HG02588 (cell line): Measurements from ENCODE around the gene CAB39.
"Not testable (repeated sequence)": the region's sequence is repeated elsewhere in the genome, so short reads cannot be mapped to it uniquely, and the experiment has no call there.

ENCODE experiments used
- ATAC-seq: cut with Tn5 transposase; IDR thresholded peaks from one replicate; pipeline ENCODE4 v1.9.1; 2021; ENCODE audit warnings: mild to moderate bottlenecking, moderate library complexity; ENCODE audit not compliant: unreplicated experiment

Gene CAB39

DNA sequence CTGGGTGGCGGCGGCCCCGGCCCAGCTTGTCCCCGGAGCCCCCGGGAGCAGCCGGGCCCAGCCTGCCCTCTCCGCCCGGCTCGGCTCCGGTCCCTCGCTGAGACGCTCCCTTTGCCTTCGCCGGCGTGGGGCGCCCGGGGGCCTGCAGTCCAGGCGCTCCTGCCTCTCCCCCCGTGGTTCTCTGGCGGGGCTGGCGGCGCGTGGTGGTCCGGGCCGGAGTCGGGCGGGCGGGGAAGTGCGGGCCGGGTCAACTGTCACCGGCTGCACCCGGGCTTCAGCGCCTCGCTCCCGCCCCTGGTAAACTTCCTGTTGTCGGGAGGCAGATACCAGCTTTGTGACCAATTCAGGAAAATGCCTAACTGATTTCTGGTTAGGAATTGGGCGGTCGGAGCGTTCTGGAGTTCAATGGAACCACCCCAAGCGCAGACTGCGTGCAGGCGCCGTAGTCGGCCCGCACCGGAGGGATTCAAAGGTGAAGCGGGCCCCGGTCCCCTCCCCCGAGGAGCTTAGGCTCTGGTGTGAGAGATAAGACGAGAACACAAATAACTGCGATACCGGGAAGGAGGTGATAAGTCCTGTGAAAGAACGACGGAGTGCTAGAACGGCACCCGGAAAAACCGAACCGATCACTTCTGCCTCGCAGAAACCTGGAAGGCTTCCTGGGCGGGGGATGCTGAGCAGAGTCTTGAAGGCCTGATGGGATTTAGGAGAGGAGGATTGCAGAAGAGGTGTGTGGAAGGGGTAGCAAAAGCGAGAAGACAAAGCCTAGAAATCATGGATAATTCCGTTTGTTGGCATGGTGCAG, 891 bp downstream of the CAB39 start:
- no peak for ATAC-seq

DNA sequence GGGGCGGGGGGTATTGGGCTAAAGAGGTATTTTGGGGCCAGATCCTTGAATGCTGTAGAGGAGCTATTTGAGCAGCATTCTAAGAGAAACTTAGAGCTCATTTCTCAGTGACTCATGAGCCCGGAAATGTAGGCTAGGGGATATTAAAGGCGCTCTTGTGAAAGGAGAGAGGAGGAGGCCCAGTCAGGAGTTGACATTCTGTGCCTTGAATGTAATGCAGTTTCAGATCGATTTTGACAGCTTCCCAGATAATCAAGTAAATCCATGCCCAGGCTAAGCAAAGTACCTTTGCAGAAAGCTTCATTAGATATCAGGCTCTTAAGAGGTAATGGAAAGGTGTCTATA, 1.5 kb downstream of the CAB39 start:
- no peak for ATAC-seq

- no peak for ATAC-seq
Observed at GRCh38 chr2:230715201-230715600, 2.6 kb downstream of the CAB39 start.

- no peak for ATAC-seq
Observed at GRCh38 chr2:230716588-230716987, 3.9 kb downstream of the CAB39 start.

DNA sequence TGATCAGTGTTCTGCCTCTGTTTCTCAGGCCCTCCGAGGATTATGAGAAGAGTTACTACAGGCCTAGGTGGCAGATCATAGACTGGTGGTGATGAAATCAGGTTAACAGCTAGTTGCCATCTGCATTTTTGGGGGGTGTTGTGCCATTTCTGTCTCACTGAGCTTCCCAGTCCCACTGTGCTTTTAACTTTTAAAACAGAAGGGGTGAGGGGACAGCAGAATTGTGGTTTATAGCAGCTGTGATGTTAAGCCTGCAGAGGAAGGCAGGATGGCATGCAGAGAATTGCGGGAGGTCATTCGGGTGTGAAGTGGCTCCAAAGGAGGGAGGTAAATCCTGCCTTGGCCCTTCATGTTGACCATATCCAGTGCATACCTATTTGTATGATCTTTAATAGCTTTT, 5.0 kb downstream of the CAB39 start:
- no peak for ATAC-seq

DNA sequence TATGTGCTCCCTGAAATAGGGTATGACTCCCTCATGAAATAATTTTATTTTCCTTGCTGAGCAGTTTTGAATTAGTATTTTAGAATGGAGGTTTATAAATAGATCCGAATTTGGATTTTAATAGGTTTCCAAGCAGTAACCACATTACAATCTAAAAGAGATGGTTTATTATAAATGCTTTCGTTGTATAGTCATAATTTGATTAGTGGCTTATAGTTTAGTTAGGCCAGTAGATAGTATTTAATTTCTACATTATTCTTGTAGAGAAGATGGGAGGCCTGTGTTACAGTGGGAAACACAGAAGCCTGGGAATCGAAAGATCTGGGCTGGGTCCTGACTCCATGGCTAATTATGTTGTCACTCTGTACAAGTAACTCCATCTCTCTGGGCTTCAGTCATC, 6.7 kb downstream of the CAB39 start:
- no peak for ATAC-seq

DNA sequence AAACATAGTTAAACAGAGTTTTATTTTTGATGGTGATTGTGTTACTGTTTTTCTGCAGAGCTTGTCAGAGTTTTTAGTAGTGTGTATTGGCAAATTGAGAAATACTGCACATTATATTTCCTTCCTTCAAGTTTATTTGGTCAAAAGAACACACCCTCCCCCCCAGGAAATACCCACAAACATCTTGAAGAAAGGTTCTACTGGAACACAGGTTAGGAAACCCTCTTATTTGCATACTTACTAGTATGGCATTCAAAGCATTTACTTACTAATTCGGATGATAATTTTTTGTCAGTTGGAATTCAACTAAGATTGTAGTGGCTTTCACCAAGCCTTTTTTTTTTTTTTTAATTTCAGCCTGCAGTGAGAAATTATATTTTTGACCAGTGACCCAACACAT, 9.1 kb downstream of the CAB39 start:
- peak; percentile 47 for ATAC-seq

GRCh38 chr2:230722207-230722885, 9.7 kb downstream of the CAB39 start:
- no peak for ATAC-seq

DNA sequence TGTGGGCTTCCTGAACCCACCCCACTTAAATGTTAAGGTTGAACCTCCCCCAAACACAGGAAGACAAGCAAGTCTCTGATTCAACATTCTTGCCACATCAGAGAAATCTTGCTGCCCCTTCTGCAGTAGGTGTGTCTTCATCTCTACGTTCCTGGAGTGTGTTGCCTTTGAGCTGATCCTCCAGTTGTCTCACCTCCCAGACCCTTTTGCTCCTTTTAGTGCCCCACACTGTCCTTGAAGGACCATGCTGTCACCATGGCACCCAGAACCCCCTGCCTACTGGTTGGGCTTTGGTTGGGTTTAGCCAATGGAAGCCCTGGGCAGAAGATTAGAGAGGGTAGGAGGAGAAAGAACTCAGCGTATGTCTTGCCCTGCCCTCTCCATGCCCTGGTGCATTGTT, 10.7 kb downstream of the CAB39 start:
- ATAC-seq: no peak

DNA sequence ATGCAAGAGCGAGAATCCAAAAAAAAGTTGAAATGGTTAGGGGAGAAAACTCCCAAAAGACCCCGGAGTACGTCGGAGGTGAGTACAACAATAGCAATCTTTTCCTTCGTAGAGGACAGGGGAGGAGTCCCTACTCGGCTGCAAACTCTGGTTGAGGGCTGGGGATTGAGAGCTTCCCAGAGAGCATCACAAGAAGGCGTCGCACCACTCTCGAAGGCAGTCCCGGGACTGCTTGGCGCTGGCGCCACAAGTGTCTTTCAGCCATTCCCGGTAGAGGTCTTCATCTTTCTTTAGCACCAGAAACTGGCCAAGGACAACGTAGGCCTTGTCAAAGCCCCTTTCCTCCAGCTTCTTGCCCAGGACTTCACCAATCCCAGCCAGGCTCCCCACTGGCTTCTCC, 12.3 kb downstream of the CAB39 start:
- not testable (repeated sequence) for ATAC-seq

- ATAC-seq: no peak
Observed at GRCh38 chr2:230731512-230731911, 18.9 kb downstream of the CAB39 start.

GRCh38 chr2:230732914-230733401, 20.3 kb downstream of the CAB39 start:
- no peak for ATAC-seq

GRCh38 chr2:230734247-230735175, 21.9 kb downstream of the CAB39 start:
- ATAC-seq: no peak

DNA sequence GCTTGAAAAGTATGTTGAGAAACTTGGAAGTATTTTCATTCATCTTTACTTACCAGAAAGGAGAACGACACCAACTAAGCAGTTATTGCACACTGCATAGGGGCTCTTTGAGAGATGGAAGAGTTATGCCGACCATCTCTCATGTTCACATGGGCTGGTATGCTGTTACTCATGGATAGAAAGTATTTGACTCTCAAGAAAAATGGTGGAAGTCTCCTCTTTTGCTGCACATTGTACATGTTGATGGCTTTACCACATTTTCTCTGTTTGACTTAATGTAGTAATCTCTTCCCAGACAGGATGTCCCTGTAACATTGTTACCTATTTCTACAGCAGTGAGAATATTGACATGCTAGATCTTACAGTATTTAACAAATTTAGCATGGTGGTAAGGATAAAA, 23.2 kb downstream of the CAB39 start:
- no peak for ATAC-seq

DNA sequence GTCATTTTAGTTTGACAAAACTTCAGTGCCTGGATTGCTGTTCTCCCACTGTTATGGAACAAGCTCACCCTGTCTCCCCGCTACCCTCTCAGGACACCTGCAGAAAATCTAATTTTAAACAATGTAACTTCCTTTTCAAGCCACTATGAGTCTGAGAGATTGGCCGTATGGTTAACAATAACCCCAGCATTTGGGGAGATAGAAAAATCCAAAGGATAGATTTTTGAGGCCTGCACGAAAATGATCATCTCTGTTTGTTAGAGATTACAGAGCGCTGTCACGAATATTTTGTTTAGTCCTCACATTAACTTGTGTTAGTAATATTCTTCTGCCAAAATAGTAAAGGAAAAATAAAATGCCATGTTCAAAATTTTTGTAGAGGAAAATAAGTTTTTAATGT, 24.7 kb downstream of the CAB39 start:
- ATAC-seq: no peak

GRCh38 chr2:230737791-230738226, 25.2 kb downstream of the CAB39 start:
- ATAC-seq: no peak

DNA sequence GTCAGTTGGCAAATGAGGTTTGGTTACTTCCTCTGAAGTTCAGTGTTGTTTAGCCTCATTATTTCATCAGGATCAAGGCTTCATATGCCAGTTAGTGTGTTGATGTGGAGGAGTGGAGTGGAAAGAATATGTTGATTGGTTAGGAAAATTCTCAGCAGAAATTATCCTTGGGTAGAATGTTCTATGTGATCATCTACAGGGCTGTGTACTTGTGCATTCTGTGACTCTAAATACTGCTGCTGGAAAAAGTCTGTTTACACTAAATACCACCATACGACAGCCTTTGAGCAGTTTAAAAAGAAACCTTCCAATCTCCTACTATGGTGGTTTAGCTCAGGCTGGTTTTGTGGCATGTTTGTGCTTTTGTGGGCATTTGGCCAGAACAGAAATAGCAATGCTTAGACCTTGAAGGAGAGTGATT, 25.8 kb downstream of the CAB39 start:
- no peak for ATAC-seq

- ATAC-seq: no peak
Observed at GRCh38 chr2:230738924-230739323, 26.3 kb downstream of the CAB39 start.

DNA sequence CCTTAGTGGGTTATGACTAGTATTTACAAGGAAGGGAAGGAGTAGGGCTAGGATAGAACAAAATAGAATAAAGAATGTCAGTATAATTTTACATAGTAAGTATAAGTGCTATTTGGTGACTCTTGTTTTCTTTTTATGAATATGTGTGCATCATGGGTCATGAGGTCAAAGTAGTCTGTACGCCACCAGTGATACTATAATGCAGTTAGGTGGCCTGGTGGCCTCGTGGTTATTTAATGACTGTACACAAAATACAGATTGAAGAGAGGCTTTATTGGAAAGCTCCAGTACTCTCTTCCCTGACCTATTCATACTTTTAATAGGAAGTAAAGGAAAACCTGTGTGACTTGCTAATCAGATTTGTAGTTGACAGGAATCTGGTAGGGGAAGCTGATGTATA, 27.3 kb downstream of the CAB39 start:
- no peak for ATAC-seq

- ATAC-seq: no peak
Observed at GRCh38 chr2:230742781-230743180, 30.1 kb downstream of the CAB39 start.

DNA sequence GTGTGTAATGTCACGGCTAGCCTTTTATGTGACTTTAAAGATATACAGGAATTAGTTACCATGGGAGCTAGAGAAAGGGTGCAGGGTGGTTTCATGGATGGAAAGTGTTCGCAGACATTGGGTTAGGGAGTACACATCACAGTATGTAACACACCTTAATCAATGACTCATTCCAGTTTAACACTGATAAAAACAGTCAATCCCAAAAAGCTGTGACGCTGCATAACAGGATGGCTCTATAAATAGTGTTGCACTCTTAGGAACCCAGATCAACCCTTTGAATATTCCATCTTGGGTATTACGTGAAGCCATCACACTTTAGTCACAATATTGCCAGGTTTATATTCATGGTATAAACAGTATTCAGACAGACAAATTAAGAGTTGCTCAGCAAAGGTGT, 33.6 kb downstream of the CAB39 start:
- no peak for ATAC-seq
